ENCODE data around the gene COL27A1. TPM values are rescaled to one million over a fixed set of nuclear protein-coding genes. Genes with fewer than 3 reads are reported as not detected.

COL27A1 gene
- total RNA-seq, 1 donor from 2014 or later, result 13.7 TPM

DNA sequence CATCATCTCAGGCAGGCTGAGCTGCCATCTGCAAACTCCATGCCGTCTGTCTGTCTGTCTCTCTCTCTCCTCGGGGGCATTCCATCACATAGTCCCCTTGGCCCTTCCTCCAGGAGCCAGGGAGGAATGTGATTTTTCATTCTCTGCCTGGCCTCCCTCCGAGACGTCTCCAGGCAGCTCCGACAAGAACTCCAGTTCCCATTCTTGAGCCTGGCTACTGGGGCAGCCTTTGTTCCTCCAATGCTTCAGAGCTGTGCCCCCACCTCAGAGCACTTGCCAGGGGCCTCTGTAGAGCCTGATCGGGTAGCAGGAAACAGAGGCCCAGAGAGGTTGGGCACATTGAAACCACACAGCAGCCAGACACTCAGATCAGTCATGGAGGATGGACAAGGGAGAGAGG, 74.0 kb downstream of the COL27A1 start:
- Histone ChIP-seq H3K4me1 (no peaks in the 10 kb centered on the region), H3K36me3 (no peaks in the 10 kb centered on the region), H3K9me3 (no peaks in the 10 kb centered on the region), H3K27me3 (no peaks in the 10 kb centered on the region), H3K4me3 (no peak overlapping the region), H3K27ac (no peak overlapping the region)
- TF ChIP-seq, protein P1, sequence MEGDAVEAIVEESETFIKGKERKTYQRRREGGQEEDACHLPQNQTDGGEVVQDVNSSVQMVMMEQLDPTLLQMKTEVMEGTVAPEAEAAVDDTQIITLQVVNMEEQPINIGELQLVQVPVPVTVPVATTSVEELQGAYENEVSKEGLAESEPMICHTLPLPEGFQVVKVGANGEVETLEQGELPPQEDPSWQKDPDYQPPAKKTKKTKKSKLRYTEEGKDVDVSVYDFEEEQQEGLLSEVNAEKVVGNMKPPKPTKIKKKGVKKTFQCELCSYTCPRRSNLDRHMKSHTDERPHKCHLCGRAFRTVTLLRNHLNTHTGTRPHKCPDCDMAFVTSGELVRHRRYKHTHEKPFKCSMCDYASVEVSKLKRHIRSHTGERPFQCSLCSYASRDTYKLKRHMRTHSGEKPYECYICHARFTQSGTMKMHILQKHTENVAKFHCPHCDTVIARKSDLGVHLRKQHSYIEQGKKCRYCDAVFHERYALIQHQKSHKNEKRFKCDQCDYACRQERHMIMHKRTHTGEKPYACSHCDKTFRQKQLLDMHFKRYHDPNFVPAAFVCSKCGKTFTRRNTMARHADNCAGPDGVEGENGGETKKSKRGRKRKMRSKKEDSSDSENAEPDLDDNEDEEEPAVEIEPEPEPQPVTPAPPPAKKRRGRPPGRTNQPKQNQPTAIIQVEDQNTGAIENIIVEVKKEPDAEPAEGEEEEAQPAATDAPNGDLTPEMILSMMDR (IDR thresholded peaks at IDR 0.05), result no peak
- ATAC-seq (no peak), DNase-seq (no peak)
- intact Hi-C loops (cut with DNase I), result no loop called here

DNA sequence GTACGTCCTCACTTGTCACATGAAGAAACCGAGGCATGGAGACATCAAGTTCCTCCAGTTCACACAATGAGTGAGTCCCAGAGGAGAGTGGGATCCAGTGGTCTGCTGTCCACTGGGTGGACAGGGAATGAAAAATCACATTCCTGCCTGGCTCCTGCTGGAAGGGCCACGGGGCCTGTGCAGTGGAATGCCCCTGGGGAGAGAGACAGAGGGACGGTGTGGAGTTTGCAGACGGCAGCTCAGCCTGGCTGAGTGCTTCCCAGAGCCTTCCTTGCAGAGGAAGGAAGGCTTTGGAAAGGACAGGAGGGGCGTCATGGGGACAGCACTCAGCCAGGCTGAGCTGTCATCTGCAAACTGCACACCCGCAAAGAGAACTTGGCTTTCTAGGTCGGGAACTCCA, 74.7 kb downstream of the COL27A1 start:
- H3K36me3 ChIP-seq, result no peaks in the 10 kb centered on the region
- no peaks in the 10 kb centered on the region for H3K27me3 ChIP-seq
- no peaks in the 10 kb centered on the region for H3K4me1 ChIP-seq
- no peak for ATAC-seq
- intact Hi-C loops (cut with DNase I), result no loop called here
- H3K4me3 ChIP-seq, result no peak overlapping the region
- no peak overlapping the region for H3K27ac ChIP-seq
- no peaks in the 10 kb centered on the region for H3K9me3 ChIP-seq
- no peak for DNase-seq
- TF ChIP-seq, protein P1 (IDR thresholded peaks at IDR 0.05), result no peak

DNA sequence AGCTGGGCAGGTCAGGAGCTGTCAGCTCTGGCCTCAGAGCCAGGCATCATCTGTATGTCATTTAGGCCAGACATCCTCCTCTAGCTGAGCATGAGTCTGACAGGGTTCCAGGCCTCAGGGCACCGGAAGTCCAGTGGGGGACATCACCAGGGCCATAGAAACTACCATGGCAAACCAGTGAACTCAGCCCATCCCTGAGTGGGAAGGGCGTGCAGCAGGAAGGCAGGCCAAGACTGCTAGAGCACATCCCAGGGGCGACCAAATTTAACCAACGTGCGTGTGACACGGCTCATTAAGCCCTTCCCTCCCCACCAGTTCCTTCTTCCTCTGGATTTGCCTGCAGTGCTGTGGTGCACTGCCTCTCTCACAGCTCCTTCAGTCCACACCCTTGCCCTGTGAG, 75.9 kb downstream of the COL27A1 start:
- TF ChIP-seq, protein P1 (IDR thresholded peaks at IDR 0.05), result no peak
- no peak overlapping the region for H3K4me3 ChIP-seq
- H3K36me3 ChIP-seq, result no peaks in the 10 kb centered on the region
- H3K9me3 ChIP-seq, result no peaks in the 10 kb centered on the region
- ATAC-seq, result no peak
- H3K4me1 ChIP-seq, result no peaks in the 10 kb centered on the region
- no peak for DNase-seq
- no peaks in the 10 kb centered on the region for H3K27me3 ChIP-seq
- no peak overlapping the region for H3K27ac ChIP-seq
- intact Hi-C loops (cut with DNase I), result no loop called here

DNA sequence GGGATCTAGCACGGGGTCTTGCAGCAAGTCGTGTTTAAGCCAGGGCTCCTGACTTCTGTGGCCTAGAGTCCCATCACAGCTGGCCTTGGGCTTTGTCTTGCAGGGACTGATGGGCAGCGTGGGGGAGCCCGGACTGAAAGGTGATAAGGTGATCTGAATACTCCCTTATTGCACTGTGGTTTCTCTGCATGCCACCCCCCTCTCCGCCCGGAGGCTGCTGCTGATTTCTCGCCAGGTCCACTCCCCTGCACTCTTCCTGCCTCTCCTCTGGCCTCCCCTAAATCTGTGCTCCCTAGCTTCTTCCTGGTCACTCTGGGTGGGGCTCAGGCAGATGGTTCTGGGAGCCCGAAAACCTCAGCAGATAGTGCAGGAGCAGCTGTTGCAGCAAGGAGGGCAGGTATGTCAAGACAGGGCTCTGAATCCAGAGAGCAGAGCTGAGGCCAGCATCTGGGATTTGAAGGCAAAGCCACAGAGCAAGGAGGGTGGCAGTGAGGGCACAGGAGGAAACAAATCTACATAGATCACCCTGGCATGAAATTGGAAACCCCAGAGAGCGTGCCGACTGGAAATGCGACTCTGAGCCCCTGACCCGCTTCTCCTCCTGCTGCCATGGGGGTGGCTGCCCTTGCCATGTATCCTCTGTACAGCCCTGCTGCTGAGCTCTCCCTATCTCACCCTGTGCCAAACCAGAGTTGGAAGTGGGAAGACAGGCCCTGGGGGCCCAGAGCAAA, 76.5 kb downstream of the COL27A1 start:
- Histone ChIP-seq H3K36me3 (no peaks in the 10 kb centered on the region), H3K4me1 (no peaks in the 10 kb centered on the region), H3K27me3 (no peaks in the 10 kb centered on the region), H3K27ac (no peak overlapping the region), H3K4me3 (no peak overlapping the region), H3K9me3 (no peaks in the 10 kb centered on the region)
- TF ChIP-seq, protein P1 (IDR thresholded peaks at IDR 0.05), result no peak
- intact Hi-C loops (cut with DNase I), result no loop called here
- DNase-seq, result no peak
- no peak for ATAC-seq

- no peak for ATAC-seq
- no peak overlapping the region for H3K4me3 ChIP-seq
- no peak overlapping the region for H3K27ac ChIP-seq
- intact Hi-C loops (cut with DNase I), result no loop called here
- DNase-seq, result no peak
- H3K27me3 ChIP-seq, result no peaks in the 10 kb centered on the region
- TF ChIP-seq, protein P1 (IDR thresholded peaks at IDR 0.05), result no peak
- H3K9me3 ChIP-seq, result no peaks in the 10 kb centered on the region
- H3K36me3 ChIP-seq, result no peaks in the 10 kb centered on the region
- H3K4me1 ChIP-seq, result no peaks in the 10 kb centered on the region
Measured at GRCh38 chr9:114233491-114234185, 78.3 kb downstream of the COL27A1 start.

Data from upper lobe of right lung (tissue), 1 donor.